GM19238 (cell line): ENCODE measurements around the gene PDZD4.

Experiments used
- DNase-seq: peaks from one replicate; pipeline ENCODE4 v3.0.0; 2011; ENCODE audit warnings: low spot score; ENCODE audit not compliant: insufficient read length

PDZD4 gene

GRCh38 chrX:153771415-153772315, 58.7 kb downstream of the PDZD4 start:
- no peak for DNase-seq

GRCh38 chrX:153770601-153771414, 59.5 kb downstream of the PDZD4 start:
- DNase-seq = no peak

GRCh38 chrX:153769865-153770600, 60.3 kb downstream of the PDZD4 start:
- DNase-seq = no peak

GRCh38 chrX:153769158-153769864, 61.0 kb downstream of the PDZD4 start:
- no peak for DNase-seq

- no peak for DNase-seq
Observed at GRCh38 chrX:153768311-153769157, 61.8 kb downstream of the PDZD4 start.

- no peak for DNase-seq
Observed at GRCh38 chrX:153767674-153768055, 62.7 kb downstream of the PDZD4 start.

GRCh38 chrX:153766871-153767673, 63.3 kb downstream of the PDZD4 start:
- DNase-seq = no peak

GRCh38 chrX:153766098-153766817, 64.1 kb downstream of the PDZD4 start:
- DNase-seq = peak; percentile 7

- DNase-seq = no peak
Observed at GRCh38 chrX:153765138-153766079, 64.9 kb downstream of the PDZD4 start.

- DNase-seq = peak; percentile 1
Observed at GRCh38 chrX:153764786-153765137, 65.6 kb downstream of the PDZD4 start.

- peak; percentile 81 for DNase-seq
Observed at GRCh38 chrX:153763989-153764755, 66.2 kb downstream of the PDZD4 start, which contains the start of gene PLXNB3. TSS of gene PLXNB3 (plus strand) at chrX:153764249. CDS start at chrX:153765536, 1,287 bp downstream.

GRCh38 chrX:153763298-153763932, 66.9 kb downstream of the PDZD4 start:
- no peak for DNase-seq

GRCh38 chrX:153762626-153763173, 67.6 kb downstream of the PDZD4 start:
- DNase-seq = no peak

GRCh38 chrX:153761863-153762262, 68.5 kb downstream of the PDZD4 start:
- DNase-seq = no peak

- no peak for DNase-seq
Observed at GRCh38 chrX:153755136-153755535, 75.2 kb downstream of the PDZD4 start.
